Neutrophil (primary cell): ENCODE measurements around the gene SULT1C3.

Experiments
- H3K27ac ChIP-seq: fragments of 200-600 bp; sonication (generic); 2 replicates; pipeline ENCODE4 v1.5.1; 2016; ENCODE audit warnings: mild to moderate bottlenecking, moderate library complexity
- H3K27me3 ChIP-seq: fragments of 200-600 bp; sonication (generic); 2 replicates; pipeline ENCODE4 v1.6.0; 2016; ENCODE audit warnings: mild to moderate bottlenecking
- H3K36me3 ChIP-seq: fragments of 200-600 bp; sonication (generic); 2 replicates; pipeline ENCODE4 v1.5.1; 2017
- H3K4me1 ChIP-seq, 2 experiments: fragments of 200-600 bp in 1 of 2; sonication (generic) in 1 of 2; 1 replicate in 1 of 2; 2 replicates in 1 of 2; pipeline versions ENCODE4 v1.5.1 to v1.6.1; 2013 to 2016; ENCODE audit warnings: low read depth in 1 of 2, low read length in 1 of 2, mild to moderate bottlenecking in 1 of 2, moderate library complexity in 1 of 2; ENCODE audit not compliant: control insufficient read depth in 1 of 2, insufficient read depth in 1 of 2
- H3K4me3 ChIP-seq, 2 experiments: fragments of 200-600 bp in 1 of 2; sonication (generic) in 1 of 2; 1 replicate in 1 of 2; 2 replicates in 1 of 2; pipeline ENCODE4 v1.5.1; 2013 to 2016; ENCODE audit warnings: low read depth in 1 of 2, low read length in 1 of 2, mild to moderate bottlenecking in 1 of 2, moderate library complexity in 1 of 2
- H3K9me3 ChIP-seq: fragments of 200-600 bp; sonication (generic); 2 replicates; pipeline ENCODE4 v1.5.1; 2016
- TF ChIP-seq, protein P1 (sequence below): fragments of 200-600 bp; sonication (generic); IDR thresholded peaks from 2 replicates; pipeline ENCODE4 v1.5.1; 2016; ENCODE audit warnings: antibody characterized with exemption

Gene SULT1C3

DNA sequence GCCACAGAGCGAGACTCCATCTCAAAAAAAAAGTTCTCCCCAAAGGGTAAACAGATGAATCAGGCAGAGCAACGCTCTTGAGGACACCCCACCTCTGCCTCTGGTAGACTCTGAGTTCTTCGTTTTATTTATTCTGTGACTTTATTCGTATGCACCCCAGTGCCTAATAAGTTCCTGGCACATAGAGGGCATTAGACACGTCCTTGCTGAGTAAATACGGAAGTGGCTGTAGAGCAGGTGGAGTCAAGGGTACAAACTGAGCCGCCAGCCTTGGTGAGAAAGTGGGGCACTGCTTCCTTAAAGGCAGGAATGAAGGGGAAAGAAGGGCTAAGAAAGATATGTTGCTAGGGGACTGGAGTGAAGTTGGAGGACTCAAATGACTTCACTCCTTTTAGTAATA is 61.8 kb downstream of the SULT1C3 start:
- Histone ChIP-seq H3K27me3 (no peaks in the 10 kb centered on the region), H3K4me3 (no peak overlapping the region), H3K9me3 (no peaks in the 10 kb centered on the region), H3K4me1 (no peaks in the 10 kb centered on the region), H3K27ac (no peak overlapping the region), H3K36me3 (no peaks in the 10 kb centered on the region)
- TF ChIP-seq, protein P1, sequence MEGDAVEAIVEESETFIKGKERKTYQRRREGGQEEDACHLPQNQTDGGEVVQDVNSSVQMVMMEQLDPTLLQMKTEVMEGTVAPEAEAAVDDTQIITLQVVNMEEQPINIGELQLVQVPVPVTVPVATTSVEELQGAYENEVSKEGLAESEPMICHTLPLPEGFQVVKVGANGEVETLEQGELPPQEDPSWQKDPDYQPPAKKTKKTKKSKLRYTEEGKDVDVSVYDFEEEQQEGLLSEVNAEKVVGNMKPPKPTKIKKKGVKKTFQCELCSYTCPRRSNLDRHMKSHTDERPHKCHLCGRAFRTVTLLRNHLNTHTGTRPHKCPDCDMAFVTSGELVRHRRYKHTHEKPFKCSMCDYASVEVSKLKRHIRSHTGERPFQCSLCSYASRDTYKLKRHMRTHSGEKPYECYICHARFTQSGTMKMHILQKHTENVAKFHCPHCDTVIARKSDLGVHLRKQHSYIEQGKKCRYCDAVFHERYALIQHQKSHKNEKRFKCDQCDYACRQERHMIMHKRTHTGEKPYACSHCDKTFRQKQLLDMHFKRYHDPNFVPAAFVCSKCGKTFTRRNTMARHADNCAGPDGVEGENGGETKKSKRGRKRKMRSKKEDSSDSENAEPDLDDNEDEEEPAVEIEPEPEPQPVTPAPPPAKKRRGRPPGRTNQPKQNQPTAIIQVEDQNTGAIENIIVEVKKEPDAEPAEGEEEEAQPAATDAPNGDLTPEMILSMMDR: no peak

DNA sequence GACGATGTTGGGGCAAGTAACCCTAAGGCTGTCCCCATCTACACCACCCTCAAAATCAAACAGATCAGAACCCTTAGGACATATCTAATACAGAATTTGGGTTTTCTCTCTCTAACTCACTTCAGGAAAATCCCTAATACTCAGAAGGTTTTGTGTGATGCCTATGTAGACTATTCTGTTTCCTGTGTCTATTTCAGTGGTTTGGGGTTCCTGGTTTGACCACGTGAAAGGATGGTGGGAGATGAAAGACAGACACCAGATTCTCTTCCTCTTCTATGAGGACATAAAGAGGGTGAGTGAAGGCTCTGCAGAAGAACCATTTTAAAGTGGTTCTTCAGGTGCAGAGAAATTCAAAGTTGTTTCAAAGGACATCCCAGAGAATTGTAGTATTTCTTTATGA is 65.2 kb downstream of the SULT1C3 start:
- Histone ChIP-seq H3K9me3 (no peaks in the 10 kb centered on the region), H3K27ac (no peak overlapping the region), H3K4me3 (no peak overlapping the region), H3K27me3 (no peaks in the 10 kb centered on the region), H3K36me3 (no peaks in the 10 kb centered on the region), H3K4me1 (no peaks in the 10 kb centered on the region)
- TF ChIP-seq, protein P1: no peak

DNA sequence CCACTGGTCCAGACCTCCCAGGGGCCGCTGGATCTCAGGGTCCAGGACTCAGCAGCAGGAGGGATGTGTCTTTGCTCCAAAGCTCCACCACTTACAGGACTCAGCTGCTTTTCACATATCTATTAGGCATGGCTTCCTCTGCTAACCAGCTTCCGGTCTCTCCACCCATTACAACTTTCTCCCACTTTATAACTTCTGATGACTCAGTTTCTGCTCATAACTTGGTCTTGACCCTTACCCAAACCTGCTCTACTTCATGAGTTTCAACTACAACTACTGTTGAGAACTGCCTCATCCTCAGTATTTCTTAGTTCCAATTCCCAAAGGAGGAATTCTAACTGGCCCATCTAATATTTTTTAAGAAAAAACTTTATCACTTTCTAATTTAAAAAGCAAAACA is 66.1 kb downstream of the SULT1C3 start:
- Histone ChIP-seq H3K4me3 (no peak overlapping the region), H3K27ac (no peak overlapping the region), H3K4me1 (no peaks in the 10 kb centered on the region), H3K36me3 (no peaks in the 10 kb centered on the region), H3K27me3 (no peaks in the 10 kb centered on the region), H3K9me3 (no peaks in the 10 kb centered on the region)
- TF ChIP-seq, protein P1: no peak

DNA sequence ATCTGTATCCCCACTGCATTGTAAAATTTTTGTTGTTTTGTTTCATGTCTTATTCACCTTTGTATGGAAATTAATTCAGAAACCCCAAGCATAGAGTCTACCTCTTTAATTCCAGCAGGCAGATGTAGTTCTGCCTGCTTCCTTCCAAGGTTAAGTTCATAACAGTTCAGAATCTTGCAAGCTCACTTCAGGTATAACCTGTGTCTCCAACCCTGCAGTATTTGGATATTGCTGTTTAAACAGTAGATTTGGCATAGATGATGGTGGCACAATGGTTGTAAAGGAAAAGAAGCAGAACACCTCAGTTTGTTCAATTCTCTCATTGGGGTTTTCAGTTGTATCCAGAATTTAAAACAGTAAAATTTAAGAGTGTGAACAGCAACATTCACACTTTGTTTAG is 70.1 kb downstream of the SULT1C3 start:
- Histone ChIP-seq H3K4me3 (no peak overlapping the region), H3K27ac (no peak overlapping the region), H3K4me1 (no peaks in the 10 kb centered on the region), H3K27me3 (no peaks in the 10 kb centered on the region), H3K9me3 (no peaks in the 10 kb centered on the region), H3K36me3 (no peaks in the 10 kb centered on the region)
- TF ChIP-seq, protein P1: no peak
